K562 (cell line): Measurements from ENCODE around the gene SNRPF. TPM values are rescaled to one million over a fixed set of nuclear protein-coding genes. Genes with fewer than 3 reads are reported as not detected.

Experiments used
- ATAC-seq: fragments of 200-7000 bp; cut with Tn5 transposase; 3 replicates; pipeline ENCODE4 v1.9.1; 2020; ENCODE audit warnings: moderate library complexity
- BruUV-seq: library from RNA; stranded (reverse); fragments of 400-500 nt; replicated peaks from 2 replicates; lab custom pipeline; 2021; lab: Mats Ljungman, UMichigan
- CTCF ChIA-PET: fragments of 300-600 bp; formaldehyde crosslinking; extraction: SDS; loops from one replicate; lab custom pipeline; 2021; ENCODE audit warnings: low intra/inter-chr PET ratio; lab: Yijun Ruan, JAX
- POLR2A ChIA-PET: fragments of 300-600, 350-650 bp; sonication (Branson Sonifier 250); formaldehyde crosslinking; extraction: SDS; loops from one replicate; lab custom pipeline; 2021; ENCODE audit warnings: antibody characterized with exemption, inconsistent platforms; lab: Yijun Ruan, JAX
- DNase-seq, 4 experiments: peaks; one replicate each; pipeline versions ENCODE4 v3.0.0 to v3.0.0-alpha.2; 2011 to 2018; ENCODE audit warnings: low spot score in 3 of 4, mixed read lengths in 3 of 4; ENCODE audit errors: extremely low read depth in 1 of 4
- FAIRE-seq: peaks from 2 replicates; lab custom pipeline; 2011; peaks lifted over from hg19 to GRCh38; lab: Jason Lieb, UNC
- H2AFZ ChIP-seq: 2 replicates; pipeline ENCODE4 v1.6.0; 2011; ENCODE audit warnings: low read depth, low read length, control low read depth, inconsistent platforms
- H3K27ac ChIP-seq: fragments of 200-600 bp; 3 replicates; pipeline ENCODE4 v1.8.0; 2011; ENCODE audit warnings: low read depth, mild to moderate bottlenecking, control low read depth, inconsistent platforms, low read length, moderate library complexity, mixed read lengths; ENCODE audit errors: extremely low read depth
- H3K27me3 ChIP-seq, 2 experiments: fragments of 300-600 bp in 1 of 2; 2 replicates in 1 of 2; 3 replicates in 1 of 2; pipeline versions ENCODE4 v1.6.0 to v1.8.0; 2011; ENCODE audit warnings: inconsistent platforms in 2 of 2, low read length in 2 of 2, mild to moderate bottlenecking in 1 of 2, mixed read lengths in 1 of 2, moderate library complexity in 1 of 2; ENCODE audit not compliant: control insufficient read depth in 2 of 2, insufficient read depth in 2 of 2
- H3K36me3 ChIP-seq: fragments of 300-600 bp; 3 replicates; pipeline ENCODE4 v1.8.0; 2011; ENCODE audit warnings: mild to moderate bottlenecking, low read length, inconsistent platforms; ENCODE audit not compliant: control insufficient read depth, insufficient read depth
- H3K4me1 ChIP-seq, 2 experiments: fragments of 200-600 bp in 1 of 2; replicated peaks in 1 of 2; 2 replicates in 1 of 2; 3 replicates in 1 of 2; pipeline versions ENCODE4 v1.5.1 to v1.8.0; 2011; ENCODE audit warnings: inconsistent platforms in 2 of 2, low read length in 2 of 2, mild to moderate bottlenecking in 1 of 2, mixed read lengths in 1 of 2, moderate library complexity in 1 of 2; ENCODE audit not compliant: control insufficient read depth in 2 of 2, insufficient read depth in 2 of 2
- H3K4me2 ChIP-seq: 2 replicates; pipeline ENCODE4 v1.6.1; 2011; ENCODE audit warnings: low read length, control low read depth, inconsistent platforms, mixed read lengths; ENCODE audit not compliant: insufficient read depth
- H3K4me3 ChIP-seq: fragments of 200-600 bp; sonication (generic), shearing (Covaris generic); 2 replicates; pipeline ENCODE4 v1.5.1; 2016; ENCODE audit warnings: control low read depth, inconsistent platforms
- H3K79me2 ChIP-seq: fragments of 200-600 bp; 3 replicates; pipeline ENCODE4 v1.8.0; 2011; ENCODE audit warnings: low read length, inconsistent platforms; ENCODE audit not compliant: control insufficient read depth, insufficient read depth
- H3K9ac ChIP-seq, 2 experiments: 2 replicates each; pipeline versions ENCODE4 v1.6.0 to v1.6.1; 2011; ENCODE audit warnings: low read depth in 2 of 2, low read length in 2 of 2, control low read depth in 1 of 2, inconsistent platforms in 1 of 2, mild to moderate bottlenecking in 1 of 2, mixed read lengths in 1 of 2; ENCODE audit not compliant: insufficient read depth in 1 of 2
- H3K9me1 ChIP-seq: one replicate; pipeline ENCODE4 v1.6.0; 2011; ENCODE audit warnings: inconsistent platforms, mild to moderate bottlenecking, low read length, moderate library complexity; ENCODE audit not compliant: control insufficient read depth, insufficient read depth
- H3K9me3 ChIP-seq: replicated peaks from 2 replicates; pipeline ENCODE4 v1.5.1; 2011; ENCODE audit warnings: low read depth, low read length, inconsistent platforms; ENCODE audit not compliant: control insufficient read depth, insufficient read depth
- H4K20me1 ChIP-seq: replicated peaks from 2 replicates; pipeline ENCODE4 v1.6.1; 2011; ENCODE audit warnings: low read length, inconsistent platforms, mixed read lengths; ENCODE audit not compliant: control insufficient read depth, insufficient read depth
- ARID2 ChIP-seq: fragments of 450-650 bp; IDR thresholded peaks from 2 replicates; pipeline ENCODE4 v1.6.1; 2017; ENCODE audit warnings: antibody characterized with exemption, mild to moderate bottlenecking
- C11orf30 ChIP-seq: fragments of 450-650 bp; IDR thresholded peaks from 2 replicates; pipeline ENCODE4 v1.6.1; 2016; ENCODE audit warnings: low read depth, mild to moderate bottlenecking
- DACH1 ChIP-seq: fragments of 450-650 bp; IDR thresholded peaks from 2 replicates; pipeline ENCODE4 v1.6.1; 2018; ENCODE audit not compliant: partially characterized antibody
- FOSL1 ChIP-seq: fragments of 200-800 bp; sonication (Bioruptor generic); conservative IDR thresholded peaks from 2 replicates; pipeline ENCODE4 v1.6.1; 2016; ENCODE audit warnings: missing genetic modification characterization, missing compliant biosample characterization
- HOXB6 ChIP-seq: fragments of 250-450 bp; sonication (Bioruptor Pico); IDR thresholded peaks from 2 replicates; pipeline ENCODE4 v1.5.1; 2022; ENCODE audit warnings: mild to moderate bottlenecking, borderline replicate concordance
- L3MBTL2 ChIP-seq: fragments of 450-650 bp; IDR thresholded peaks from 2 replicates; pipeline ENCODE4 v1.6.1; 2016; ENCODE audit warnings: mild to moderate bottlenecking, moderate library complexity
- MAFK ChIP-seq: IDR thresholded peaks from 2 replicates; pipeline ENCODE4 v1.6.1; 2011; ENCODE audit warnings: low read length, improper control_type of control experiment
- NR3C1 ChIP-seq: sonication (generic); formaldehyde crosslinking; IDR thresholded peaks from 2 replicates; pipeline ENCODE4 v1.8.1; 2022; ENCODE audit warnings: missing genetic modification reagents
- PURB ChIP-seq: sonication (generic); formaldehyde crosslinking; IDR thresholded peaks from 2 replicates; pipeline ENCODE4 v1.9.0; 2021; ENCODE audit warnings: low read depth, mild to moderate bottlenecking, missing genetic modification reagents
- SNRNP70 ChIP-seq: fragments of 200-400 bp; formaldehyde crosslinking; optimal IDR thresholded peaks from 2 replicates; pipeline ENCODE3; 2017; ENCODE audit warnings: low read depth, low read length
- TARDBP ChIP-seq: fragments of 450-650 bp; IDR thresholded peaks from 2 replicates; pipeline ENCODE4 v1.6.1; 2016
- ZNF780A ChIP-seq: fragments of 250-450 bp; sonication (Bioruptor Pico); IDR thresholded peaks from 2 replicates; pipeline ENCODE4 v1.5.0; 2021; ENCODE audit warnings: mild to moderate bottlenecking
- ZNF785 ChIP-seq: fragments of 250-450 bp; sonication (Bioruptor Pico); IDR thresholded peaks from 2 replicates; pipeline ENCODE4 v1.4.0; 2020; ENCODE audit warnings: mild to moderate bottlenecking
- in situ Hi-C: fragments of 300-500 bp; cut with MboI; formaldehyde crosslinking; loops from 4 replicates; pipeline ENCODE4 v1.15.0; 2018; ENCODE audit warnings: inconsistent platforms, mixed read lengths
- intact Hi-C: fragments of 100-400 bp; cut with micrococcal nuclease; formaldehyde crosslinking; loops from 2 replicates; pipeline ENCODE4 v1.14.2; 2022
- polyA plus RNA-seq, 8 experiments: library from polyadenylated mRNA; depleted of rRNA in 4 of 8; stranded (reverse) in 5 of 8; unstranded in 3 of 8; fragments of >200 nt; fragmentation: Nextera tagmentation in 2 of 8; fragmentation: Illumina TruSeq in 1 of 8; extraction: Ambion mirVana in 2 of 8; extraction: Trizol in 1 of 8; gene quantifications; 2 replicates each; pipeline versions ENCODE4 v1.2.1 to v1.2.3, GENCODE V29; 2011 to 2014; ENCODE audit warnings: inconsistent platforms in 1 of 8, missing spikeins in 1 of 8
- total RNA-seq, 7 experiments: library from RNA; depleted of rRNA in 6 of 7; stranded (reverse); fragments of >200 nt in 6 of 7; fragmentation: Illumina TruSeq in 2 of 7; extraction: Trizol in 2 of 7; gene quantifications; 2 replicates each; pipeline versions ENCODE4 v1.2.1 to v1.2.3, GENCODE V29; 2011 to 2021; ENCODE audit warnings: low replicate concordance in 1 of 7
- TF ChIP-seq, protein P1 (sequence below): fragments of 450-650 bp; formaldehyde crosslinking; IDR thresholded peaks from 2 replicates; pipeline ENCODE4 v1.4.0; 2020; ENCODE audit warnings: mild to moderate bottlenecking
- TF ChIP-seq, protein P2 (sequence below): sonication (generic); formaldehyde crosslinking; IDR thresholded peaks from 2 replicates; pipeline ENCODE4 v1.8.1; 2023; ENCODE audit warnings: mild to moderate bottlenecking, missing genetic modification reagents, moderate library complexity
- TF ChIP-seq, protein P3 (sequence below): fragments of 450-650 bp; IDR thresholded peaks from one replicate; pipeline ENCODE4 v1.6.1; 2018; ENCODE audit warnings: mild to moderate bottlenecking, moderate library complexity; ENCODE audit not compliant: partially characterized antibody

SNRPF gene
- total and polyA plus RNA-seq, 9 of the 15 experiments (the other 6 are each of a cell fraction or from before 2014, with no cell fraction given), result 37.9 to 205 (median 93.6) TPM

DNA sequence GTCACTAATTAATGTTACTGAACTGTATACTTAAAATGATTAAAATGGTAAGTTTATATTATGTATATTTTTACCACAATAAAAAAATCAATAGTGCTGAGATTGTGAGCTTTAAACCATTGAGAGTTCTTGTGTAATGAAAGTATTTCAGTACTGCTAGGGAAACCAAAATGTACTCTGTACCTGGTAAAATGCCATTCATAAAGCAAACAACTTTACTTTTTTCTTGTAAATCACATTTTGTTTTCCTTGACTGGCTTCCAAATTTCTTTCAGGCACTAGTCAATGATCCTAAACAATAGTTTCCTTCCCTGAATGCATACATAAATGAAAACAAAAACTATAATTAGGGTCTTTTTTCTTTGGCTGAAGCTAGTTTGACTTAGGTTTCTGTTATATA lies 29.4 kb upstream of the SNRPF start:
- Histone ChIP-seq H2AFZ (no peak overlapping the region), H3K4me2 (no peak overlapping the region), H3K9me3 (no peaks in the 10 kb centered on the region), H3K27ac (no peak overlapping the region), H3K27me3 (no peaks in the 10 kb centered on the region), H3K79me2 (no peaks in the 10 kb centered on the region), H3K4me3 (no peak overlapping the region), H3K9me1 (no peaks in the 10 kb centered on the region), H3K36me3 (no peaks in the 10 kb centered on the region), H3K9ac (no peak overlapping the region), H4K20me1 (no peaks in the 10 kb centered on the region), H3K4me1 (no peaks in the 10 kb centered on the region)
- no peak for FAIRE-seq
- in situ Hi-C loops, result no loop called here
- intact Hi-C loops, result no loop called here
- POLR2A ChIA-PET, result no interaction called here
- DNase-seq, result no peak
- TF ChIP-seq, protein P1, sequence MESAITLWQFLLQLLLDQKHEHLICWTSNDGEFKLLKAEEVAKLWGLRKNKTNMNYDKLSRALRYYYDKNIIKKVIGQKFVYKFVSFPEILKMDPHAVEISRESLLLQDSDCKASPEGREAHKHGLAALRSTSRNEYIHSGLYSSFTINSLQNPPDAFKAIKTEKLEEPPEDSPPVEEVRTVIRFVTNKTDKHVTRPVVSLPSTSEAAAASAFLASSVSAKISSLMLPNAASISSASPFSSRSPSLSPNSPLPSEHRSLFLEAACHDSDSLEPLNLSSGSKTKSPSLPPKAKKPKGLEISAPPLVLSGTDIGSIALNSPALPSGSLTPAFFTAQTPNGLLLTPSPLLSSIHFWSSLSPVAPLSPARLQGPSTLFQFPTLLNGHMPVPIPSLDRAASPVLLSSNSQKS (CRISPR knock-in tag), result no peak
- TF ChIP-seq, protein P2, sequence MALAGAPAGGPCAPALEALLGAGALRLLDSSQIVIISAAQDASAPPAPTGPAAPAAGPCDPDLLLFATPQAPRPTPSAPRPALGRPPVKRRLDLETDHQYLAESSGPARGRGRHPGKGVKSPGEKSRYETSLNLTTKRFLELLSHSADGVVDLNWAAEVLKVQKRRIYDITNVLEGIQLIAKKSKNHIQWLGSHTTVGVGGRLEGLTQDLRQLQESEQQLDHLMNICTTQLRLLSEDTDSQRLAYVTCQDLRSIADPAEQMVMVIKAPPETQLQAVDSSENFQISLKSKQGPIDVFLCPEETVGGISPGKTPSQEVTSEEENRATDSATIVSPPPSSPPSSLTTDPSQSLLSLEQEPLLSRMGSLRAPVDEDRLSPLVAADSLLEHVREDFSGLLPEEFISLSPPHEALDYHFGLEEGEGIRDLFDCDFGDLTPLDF (CRISPR knock-in tag), result no peak
- TF ChIP-seq DACH1 (no peak), HOXB6 (CRISPR knock-in tag) (no peak), FOSL1 (tag) (no peak), SNRNP70 (no peak), ZNF785 (CRISPR knock-in tag) (no peak), NR3C1 (CRISPR knock-in tag) (no peak), L3MBTL2 (no peak), TARDBP (no peak), ARID2 (no peak), C11orf30 (no peak), PURB (CRISPR knock-in tag) (no peak), MAFK (no peak), ZNF780A (CRISPR knock-in tag) (no peak)
- TF ChIP-seq, protein P3, sequence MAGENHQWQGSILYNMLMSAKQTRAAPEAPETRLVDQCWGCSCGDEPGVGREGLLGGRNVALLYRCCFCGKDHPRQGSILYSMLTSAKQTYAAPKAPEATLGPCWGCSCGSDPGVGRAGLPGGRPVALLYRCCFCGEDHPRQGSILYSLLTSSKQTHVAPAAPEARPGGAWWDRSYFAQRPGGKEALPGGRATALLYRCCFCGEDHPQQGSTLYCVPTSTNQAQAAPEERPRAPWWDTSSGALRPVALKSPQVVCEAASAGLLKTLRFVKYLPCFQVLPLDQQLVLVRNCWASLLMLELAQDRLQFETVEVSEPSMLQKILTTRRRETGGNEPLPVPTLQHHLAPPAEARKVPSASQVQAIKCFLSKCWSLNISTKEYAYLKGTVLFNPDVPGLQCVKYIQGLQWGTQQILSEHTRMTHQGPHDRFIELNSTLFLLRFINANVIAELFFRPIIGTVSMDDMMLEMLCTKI, result no peak
- CTCF ChIA-PET, result no interaction called here
- BruUV-seq, result no TSS peak
- no peak for ATAC-seq
